Right lung (tissue), 5 donors: ENCODE data around the gene DSPP. TPM values are rescaled to one million over a fixed set of nuclear protein-coding genes. Genes with fewer than 3 reads are reported as not detected.

ENCODE experiments used
- DNase-seq, 2 donors: peaks; one replicate each; pipeline ENCODE4 v3.0.0-alpha.2; 2013
- polyA plus RNA-seq, 5 donors: library from polyadenylated mRNA; unstranded; fragments of 120-200 nt; gene quantifications; one replicate each; pipeline versions ENCODE4 v1.2.1 to v1.2.3, GENCODE V29; 2013; ENCODE audit warnings: inconsistent platforms in 1 of 5, low replicate concordance in 1 of 5; ENCODE audit not compliant: insufficient read length in 5 of 5, insufficient read depth in 1 of 5

Gene DSPP
- polyA plus RNA-seq, 5 donors: 0.04 TPM; not detected in 4

DNA sequence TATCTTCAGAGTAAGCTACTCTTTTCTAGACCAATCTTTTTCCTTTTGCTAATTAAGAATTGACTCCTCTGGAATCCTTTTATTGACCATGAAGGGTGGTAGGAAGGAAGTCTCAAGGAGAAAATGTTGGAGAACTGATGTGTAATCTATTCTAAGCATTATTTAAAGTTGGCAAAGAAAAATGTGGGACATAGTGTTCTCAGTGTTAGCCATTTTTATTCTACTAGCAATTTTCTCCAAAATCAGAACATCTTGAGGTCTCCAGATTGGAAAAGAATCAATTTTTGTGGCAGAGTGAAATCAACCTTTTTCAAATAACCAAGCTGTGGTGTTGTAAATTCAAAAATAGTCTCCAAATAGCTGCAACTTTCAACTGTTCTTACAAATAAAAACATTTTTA, 23.3 kb downstream of the DSPP start:
- no peak for DNase-seq

DNA sequence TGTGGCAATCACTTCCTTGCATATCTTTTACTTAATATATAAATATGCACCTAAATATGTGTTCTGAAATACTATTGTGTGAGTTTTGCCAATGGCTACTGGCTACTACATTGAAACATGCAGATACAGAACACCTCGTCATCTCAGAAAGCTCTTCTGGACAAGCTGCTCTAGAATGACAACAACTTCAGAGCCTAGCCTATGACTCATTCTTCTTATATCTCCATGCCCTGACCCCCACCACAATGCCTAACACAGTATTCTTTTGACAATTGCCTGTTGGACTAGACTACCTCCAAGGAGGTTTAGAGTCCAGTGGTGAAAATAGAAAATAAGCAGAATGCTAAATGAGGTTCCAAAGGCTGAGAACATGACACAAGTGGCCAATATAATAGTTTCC, 24.1 kb downstream of the DSPP start:
- no peak for DNase-seq

DNA sequence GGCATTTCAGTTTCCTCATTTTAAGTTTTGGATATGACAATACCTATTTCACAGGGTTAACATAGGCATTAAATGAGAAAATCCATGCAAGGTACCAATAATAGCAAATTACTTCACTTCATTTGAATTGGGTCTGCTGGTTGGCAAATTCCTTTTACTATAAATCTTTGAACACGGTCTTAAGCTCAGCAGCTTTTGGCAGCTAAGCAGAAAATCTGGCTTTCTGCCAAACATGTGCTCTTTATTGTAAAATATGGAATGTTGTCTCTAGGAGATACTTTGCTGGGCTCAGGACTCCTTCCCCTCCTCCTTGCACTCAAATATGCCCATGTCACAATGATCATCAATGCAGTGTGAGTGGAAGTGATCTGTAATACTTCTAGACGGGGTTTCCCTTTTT, 24.9 kb downstream of the DSPP start:
- peak; percentile 53 to 67 for DNase-seq

DNA sequence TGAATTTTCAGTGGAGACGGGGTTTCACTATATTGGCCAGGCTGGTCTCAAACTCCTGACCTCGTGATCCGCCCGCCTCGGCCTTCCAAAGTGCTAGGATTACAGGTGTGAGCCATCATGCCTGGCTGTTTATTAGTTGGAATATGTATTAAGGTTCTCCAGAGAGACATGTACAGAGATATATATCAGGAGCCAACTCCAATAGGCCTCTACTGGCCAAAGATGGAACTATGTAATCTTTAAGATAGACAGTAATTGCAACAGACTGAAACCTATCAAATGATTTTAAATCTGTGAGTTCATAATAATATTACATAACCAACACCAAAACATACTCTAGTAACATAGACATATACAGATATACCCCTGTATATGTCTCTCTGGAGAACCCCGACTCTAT, 36.0 kb downstream of the DSPP start:
- DNase-seq: no peak

DNA sequence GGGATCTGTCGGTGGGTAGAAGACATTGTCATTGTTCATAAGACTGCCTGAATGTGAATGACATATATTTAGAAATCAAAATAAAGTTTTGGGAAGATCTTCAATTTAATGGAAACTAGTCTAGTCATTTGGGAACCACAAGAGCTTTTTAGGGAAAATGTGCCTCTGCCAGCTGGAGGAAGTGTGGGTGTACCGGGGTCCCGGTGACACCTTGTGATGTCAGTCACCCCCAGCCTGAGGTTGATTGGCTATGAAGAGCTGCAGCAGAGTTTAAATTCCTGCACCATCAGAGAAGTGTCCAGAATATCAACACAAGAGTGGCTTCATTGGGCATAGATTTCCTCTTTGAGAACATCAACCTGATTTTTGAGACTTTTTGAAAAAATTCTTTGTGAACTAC, 41.7 kb downstream of the DSPP start, which contains the start of gene DMP1:
TSS of gene DMP1 (plus strand) at position 301 of the 400 bp plus-strand sequence. CDS start 6,213 bp downstream, outside the sequence.
- DNase-seq: no peak

- DNase-seq: no peak
These were observed 42.6 kb downstream of the DSPP start for GRCh38 chr4:87650938-87651337.

GRCh38 chr4:87651941-87652340, 43.6 kb downstream of the DSPP start:
- no peak for DNase-seq

DNA sequence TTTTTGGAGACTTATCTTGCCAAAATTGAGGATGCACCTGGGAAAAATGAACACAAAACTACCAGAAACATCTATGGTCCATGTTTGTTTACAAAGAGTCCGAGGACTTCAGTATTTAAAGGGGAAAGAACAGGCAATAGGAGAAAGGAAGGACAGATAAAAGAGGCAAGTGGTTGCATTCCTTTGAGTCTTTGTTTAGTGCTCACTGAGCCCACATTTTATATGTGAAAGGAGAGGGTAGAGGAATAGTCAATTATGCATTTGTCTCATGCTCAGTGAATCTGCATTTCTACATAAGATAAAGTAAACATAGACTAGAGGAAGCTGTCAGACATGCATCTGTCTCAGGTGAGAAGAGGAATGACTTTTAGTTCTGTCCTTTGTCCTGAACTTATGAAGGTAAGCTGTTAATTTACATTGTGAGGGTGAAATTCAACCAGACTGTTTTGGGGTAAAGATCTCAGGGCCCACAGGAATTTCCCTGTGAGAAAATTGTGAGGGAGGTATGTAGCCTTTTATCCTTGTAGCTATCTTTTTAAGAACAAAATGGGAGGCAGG, 46.2 kb downstream of the DSPP start:
- DNase-seq: no peak

GRCh38 chr4:87657525-87657924, 49.2 kb downstream of the DSPP start:
- no peak for DNase-seq

DNA sequence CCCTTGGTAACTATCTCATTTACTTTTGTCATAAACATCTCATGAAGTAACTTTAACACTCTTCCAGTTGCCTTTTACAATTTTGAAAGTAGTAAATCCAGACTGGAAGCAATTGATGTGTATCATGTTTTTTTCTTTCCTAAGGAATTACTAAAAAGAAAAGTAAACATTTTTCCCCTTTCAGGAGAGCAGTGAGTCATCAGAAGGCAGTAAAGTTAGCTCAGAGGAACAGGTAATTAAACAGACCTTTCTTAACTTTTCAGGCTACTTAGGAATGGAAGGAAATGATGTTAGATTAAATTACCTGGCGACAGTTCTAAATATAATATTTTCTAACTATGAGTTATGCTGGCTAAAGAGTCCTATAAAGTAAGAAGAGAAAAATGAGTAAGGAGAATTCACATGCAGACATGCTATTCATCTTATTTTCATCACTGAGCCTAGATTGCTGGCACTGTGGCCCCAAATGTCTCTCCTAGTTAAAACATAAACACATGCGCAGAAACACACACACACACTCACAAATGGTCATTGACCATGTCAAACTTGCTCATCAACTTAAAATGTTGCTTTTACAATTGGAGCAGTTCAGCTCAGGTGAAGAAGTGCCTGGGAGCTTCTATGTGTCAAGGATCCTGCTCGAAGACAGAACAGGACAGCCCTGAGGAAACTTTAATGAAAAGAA, 51.1 kb downstream of the DSPP start:
- no peak for DNase-seq

- no peak for DNase-seq
These were observed 54.5 kb downstream of the DSPP start for GRCh38 chr4:87662871-87663270.

Other genes with a start within 250 kb of the DSPP start
- gene HSD17B11, start 217.3 kb upstream of the DSPP start, polyA plus RNA-seq: 10 to 100 TPM; 45.5 to 92.3 (median 74.3) TPM
- 10 to 100 TPM; 45.1 to 55.9 (median 50.5) TPM for gene NUDT9, start 186.0 kb upstream of the DSPP start, polyA plus RNA-seq
- 100 to 1,000 TPM; 353 to 516 (median 475) TPM for gene SPARCL1, start 79.2 kb upstream of the DSPP start, polyA plus RNA-seq
- gene DMP1, start 41.8 kb downstream of the DSPP start, polyA plus RNA-seq: not detected
- under 1 TPM in 4 of 5 donors, not detected in 1; 0.08 to 0.30 (median 0.17) TPM for gene IBSP, start 191.0 kb downstream of the DSPP start, polyA plus RNA-seq
- gene MEPE, start 224.4 kb downstream of the DSPP start, polyA plus RNA-seq: under 1 TPM; 0.15 to 0.90 (median 0.49) TPM